DMS153 treated with DMSO at 0.1 percent for 48 hours (cell line): ENCODE data around the gene GINM1.

Experiments
- DNase-seq: peaks from one replicate; lab custom pipeline; 2025; ENCODE audit not compliant: unreplicated experiment; lab: John Stamatoyannopoulos, UW

GINM1 gene

GRCh38 chr6:149592983-149593382 is 26.8 kb downstream of the GINM1 start:
- DNase-seq, result no peak

DNA sequence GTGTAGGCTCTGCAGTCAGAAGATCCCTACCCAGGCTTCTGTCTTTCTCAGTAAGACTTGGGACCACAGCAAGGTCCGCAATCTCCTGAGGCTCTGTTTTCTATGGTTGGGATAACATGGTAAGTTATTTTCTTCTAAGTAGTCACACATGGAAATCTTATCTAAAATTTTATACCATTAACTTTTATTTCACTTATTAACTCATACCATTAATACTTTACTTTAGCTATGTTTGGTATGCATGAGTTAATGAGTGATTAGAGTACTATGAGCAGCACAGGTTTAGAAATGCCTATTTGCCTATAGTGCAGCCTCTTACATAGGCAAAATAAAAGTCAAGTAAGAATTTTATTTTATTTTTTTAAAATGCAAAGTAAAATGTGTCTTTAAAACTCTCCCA is 27.2 kb downstream of the GINM1 start:
- no peak for DNase-seq

DNA sequence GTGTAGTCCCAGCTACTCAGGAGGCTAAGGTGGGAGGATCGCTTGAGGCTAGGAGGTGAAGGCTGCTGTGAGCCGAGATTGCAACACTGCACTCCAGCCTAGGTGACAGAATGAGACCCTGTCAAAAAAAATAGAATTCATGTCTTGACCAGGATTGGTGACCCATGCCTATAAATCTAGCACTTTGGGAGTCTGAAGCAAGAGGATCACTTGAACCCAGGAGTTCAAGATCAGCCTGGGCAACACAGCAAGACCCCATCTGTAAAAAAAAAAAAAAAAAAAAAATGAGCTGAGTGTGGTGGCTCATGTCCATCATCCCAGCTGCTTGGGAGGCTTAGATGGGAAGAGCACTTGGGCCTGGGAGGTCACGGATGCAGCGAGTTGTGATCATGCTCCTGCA is 34.3 kb downstream of the GINM1 start:
- DNase-seq, result no peak

GRCh38 chr6:149608381-149608982 is 42.3 kb downstream of the GINM1 start:
- no peak for DNase-seq

DNA sequence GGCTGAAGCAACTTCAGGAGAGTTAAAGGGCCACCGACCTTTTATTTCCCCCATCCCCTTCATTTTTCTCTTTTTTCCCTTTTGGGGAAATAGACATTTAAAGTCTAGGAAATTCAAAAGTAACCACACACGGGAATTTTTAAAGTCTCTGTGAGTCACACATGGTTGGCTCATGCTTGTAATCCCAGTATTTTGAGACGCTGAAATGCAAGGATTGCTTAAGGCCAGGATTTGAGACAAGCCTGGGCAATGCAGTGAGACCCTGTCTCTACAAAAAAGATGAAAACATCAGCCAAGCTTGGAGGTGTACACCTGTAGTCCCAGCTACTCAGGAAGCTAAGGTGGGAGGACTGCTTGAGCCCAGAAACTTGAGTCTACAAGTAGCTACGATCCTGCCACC is 48.2 kb downstream of the GINM1 start:
- no peak for DNase-seq

- no peak for DNase-seq
Observed at GRCh38 chr6:149615805-149616204, 49.6 kb downstream of the GINM1 start.

DNA sequence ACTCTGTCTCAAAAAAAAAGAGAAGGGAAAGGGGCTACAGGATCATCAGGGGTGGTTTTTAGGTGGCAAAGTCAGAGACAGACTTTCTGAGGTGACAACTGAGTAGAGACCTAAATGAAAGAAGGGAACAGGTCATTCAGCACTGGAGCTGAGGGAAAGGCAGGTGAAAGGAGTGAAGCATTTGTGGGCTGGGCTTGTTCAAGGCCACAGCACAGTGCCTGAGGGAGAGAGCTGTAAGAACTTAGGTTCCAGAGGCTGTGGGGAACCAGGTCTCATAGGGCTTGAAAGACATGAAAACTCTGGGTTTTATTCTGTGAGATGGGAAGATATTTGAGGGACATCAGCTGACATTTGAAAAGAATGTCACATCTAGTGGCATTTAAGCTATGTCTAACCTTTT is 61.5 kb downstream of the GINM1 start:
- no peak for DNase-seq

- no peak for DNase-seq
Observed at GRCh38 chr6:149628875-149629510, 62.8 kb downstream of the GINM1 start.

- DNase-seq, result no peak
Observed at GRCh38 chr6:149634315-149634714, 68.1 kb downstream of the GINM1 start.

- DNase-seq, result no peak
Observed at GRCh38 chr6:149636124-149636523, 69.9 kb downstream of the GINM1 start.
